ENCODE measurements around the gene TMEM269. TPM values are rescaled to one million over a fixed set of nuclear protein-coding genes. Genes with fewer than 3 reads are reported as not detected.

The TMEM269 gene
- total RNA-seq, 2 donors from 2014 or later, result not detected

- no peak for DNase-seq (ENCODE audit: low spot score)
- H3K9me3 ChIP-seq, result no peaks in the 10 kb centered on the region
- H3K27ac ChIP-seq, result no peak overlapping the region
- TF ChIP-seq CTCF (IDR thresholded peaks at IDR 0.05), result no peak
- peaks cover 22% of the 10 kb centered on the region for H3K36me3 ChIP-seq
- no peaks in the 10 kb centered on the region for H3K27me3 ChIP-seq
- H3K4me1 ChIP-seq, result peaks cover 0 to 25% of the 10 kb centered on the region in 2 donors
- H3K4me3 ChIP-seq, result no peak overlapping the region
These were observed 64.2 kb downstream of the TMEM269 start for GRCh38 chr1:42848823-42849537.

GRCh38 chr1:42849944-42850343, 65.2 kb downstream of the TMEM269 start:
- H3K27me3 ChIP-seq, result no peaks in the 10 kb centered on the region
- H3K36me3 ChIP-seq, result peaks cover 22% of the 10 kb centered on the region
- no peak overlapping the region for H3K27ac ChIP-seq
- H3K4me3 ChIP-seq, result no peak overlapping the region
- H3K9me3 ChIP-seq, result no peaks in the 10 kb centered on the region
- peaks cover 0 to 25% of the 10 kb centered on the region in 2 donors for H3K4me1 ChIP-seq
- DNase-seq (ENCODE audit: low spot score), result no peak
- TF ChIP-seq CTCF (IDR thresholded peaks at IDR 0.05), result no peak

Other genes with a start within 250 kb of the TMEM269 start
- 10 to 100 TPM; 18.2 to 24.9 TPM for gene PPIH, start 126.6 kb upstream of the TMEM269 start, total RNA-seq
- 100 to 1,000 TPM; 801 to 826 TPM for gene YBX1, start 102.6 kb upstream of the TMEM269 start, total RNA-seq
- gene CLDN19, start 44.8 kb upstream of the TMEM269 start, total RNA-seq, result under 1 TPM in 1 of 2 donors, not detected in 1; 0.28 TPM
- 10 to 100 TPM; 11.3 to 15.6 TPM for gene P3H1, start 18.0 kb upstream of the TMEM269 start, total RNA-seq
- gene C1orf50, start 17.7 kb upstream of the TMEM269 start, total RNA-seq, result 1 to 10 TPM; 3.0 to 3.6 TPM
- gene ERMAP, start 32.1 kb downstream of the TMEM269 start, total RNA-seq, result 1 to 10 TPM; 3.3 to 5.6 TPM
- 10 to 100 TPM; 14.5 to 22.1 TPM for gene SVBP, start 32.4 kb downstream of the TMEM269 start, total RNA-seq
- gene ZNF691, start 61.6 kb downstream of the TMEM269 start, total RNA-seq, result 10 to 100 TPM; 10.2 to 11.6 TPM
- 10 to 100 TPM; 25.0 to 51.5 TPM for gene SLC2A1, start 173.9 kb downstream of the TMEM269 start, total RNA-seq